ENCODE results near the gene AGO4.

The AGO4 gene

GRCh38 chr1:35807614-35808449 lies at the start of gene AGO4:
Gene AGO4, plus strand, starts transcription at chr1:35808016. Its CDS starts 401 bp downstream, at chr1:35808417.
- TF ChIP-seq GATA2 (IDR thresholded peaks at IDR 0.05; ENCODE audit: low read depth, low read length) (no peak), GATA3 (IDR thresholded peaks at IDR 0.05; ENCODE audit: low read depth, low read length) (no peak)

DNA sequence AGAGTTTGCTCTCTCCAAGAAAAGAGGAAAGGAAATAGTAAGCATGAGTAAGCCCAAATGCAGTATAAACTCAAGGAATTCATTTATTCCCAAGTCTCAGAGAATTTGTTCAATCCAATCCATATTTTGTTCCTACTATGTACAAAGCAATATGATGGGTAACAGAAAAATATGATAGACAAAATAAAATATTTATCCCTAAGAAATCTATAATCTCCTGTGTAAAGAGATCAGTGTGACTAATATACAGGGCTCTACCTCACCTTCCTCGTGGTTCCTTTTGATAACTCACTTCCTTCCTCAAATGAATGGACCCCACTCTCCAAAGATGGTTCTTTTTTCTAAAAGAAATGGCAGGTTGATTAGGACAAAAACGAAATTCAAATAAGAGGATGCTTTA lies 45.7 kb upstream of the AGO4 start:
- no peak for TF ChIP-seq GATA3 (IDR thresholded peaks at IDR 0.05; ENCODE audit: low read depth, low read length)
- no peak for TF ChIP-seq GATA2 (IDR thresholded peaks at IDR 0.05; ENCODE audit: low read depth, low read length)

DNA sequence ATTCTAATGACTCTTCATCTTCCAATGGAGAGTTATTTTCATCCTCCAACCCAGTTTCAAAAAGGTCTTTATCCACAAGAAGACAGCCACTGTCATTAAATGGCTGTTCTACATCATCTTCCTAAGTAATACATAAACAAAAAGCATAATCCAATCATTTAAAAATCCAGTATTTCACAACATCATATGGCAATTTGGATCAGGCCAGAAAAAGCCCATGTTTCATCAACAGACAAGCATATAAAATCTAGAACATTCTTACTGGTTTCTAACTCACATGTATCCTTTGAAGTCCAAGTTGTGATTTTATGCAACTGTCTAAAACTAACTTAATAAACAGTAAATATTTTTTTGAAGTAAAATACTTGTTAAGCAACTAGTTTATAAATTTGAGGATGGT lies 44.6 kb upstream of the AGO4 start:
- TF ChIP-seq GATA2 (IDR thresholded peaks at IDR 0.05; ENCODE audit: low read depth, low read length) (no peak), GATA3 (IDR thresholded peaks at IDR 0.05; ENCODE audit: low read depth, low read length) (no peak)

DNA sequence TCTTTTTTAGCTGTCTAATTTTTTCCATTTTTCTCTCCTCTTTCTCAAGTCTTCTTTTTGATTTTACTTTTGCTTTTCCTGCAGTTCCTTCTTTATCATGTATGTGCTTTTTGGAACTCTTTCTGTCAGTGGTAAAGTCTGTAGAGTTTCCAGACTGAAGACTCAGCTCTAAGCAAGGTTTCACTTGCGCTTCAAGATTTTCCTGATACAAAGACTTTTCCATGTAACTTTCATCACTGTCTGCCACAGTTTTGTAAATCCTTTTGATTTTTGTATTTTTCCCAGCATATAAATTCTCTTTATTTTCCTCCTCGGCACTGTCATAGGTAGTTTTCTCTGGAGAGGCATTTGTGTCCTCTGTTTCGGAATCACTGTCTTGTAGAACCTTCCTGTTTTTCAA lies 43.5 kb upstream of the AGO4 start:
- TF ChIP-seq GATA2 (IDR thresholded peaks at IDR 0.05; ENCODE audit: low read depth, low read length) (no peak), GATA3 (IDR thresholded peaks at IDR 0.05; ENCODE audit: low read depth, low read length) (no peak)

DNA sequence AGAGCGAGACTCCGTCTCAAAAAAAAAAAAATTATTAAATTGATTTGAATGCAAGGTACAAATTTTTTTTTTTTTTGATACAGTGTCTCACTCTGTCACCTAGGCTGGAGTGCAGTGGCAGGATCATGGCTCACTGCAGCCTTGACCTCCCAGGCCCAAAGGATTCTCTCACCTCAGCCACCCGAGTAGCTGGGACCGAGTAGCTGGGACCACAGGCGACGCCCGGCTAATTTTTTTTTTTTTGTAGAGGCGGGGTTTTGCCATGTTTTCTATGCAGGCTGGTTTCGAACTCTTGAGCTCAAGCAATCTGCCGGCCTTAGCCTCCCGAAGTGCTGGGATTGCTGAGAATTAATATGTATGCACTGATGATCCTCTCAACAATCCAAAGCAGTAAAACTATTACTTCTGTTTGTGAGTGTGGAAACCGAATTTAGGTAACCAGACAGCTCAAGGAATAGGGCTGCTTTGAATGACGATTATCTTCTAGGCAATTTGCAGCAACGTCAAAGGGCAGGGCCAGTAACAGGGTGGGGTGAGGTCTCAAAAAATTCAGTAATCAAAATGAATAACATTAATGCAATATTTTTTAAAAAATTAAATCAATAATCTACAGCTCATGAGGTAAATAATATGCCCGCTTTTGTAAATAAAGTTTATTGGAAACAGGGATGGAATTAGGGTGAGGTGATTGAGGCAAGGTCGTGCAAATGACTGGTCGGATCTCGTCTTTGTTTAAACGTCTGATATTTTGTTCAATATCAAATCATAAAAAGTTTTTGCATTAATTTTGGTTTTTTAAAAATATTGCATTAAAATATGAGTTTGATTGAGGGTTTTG lies 39.2 kb upstream of the AGO4 start:
- TF ChIP-seq GATA3 (IDR thresholded peaks at IDR 0.05; ENCODE audit: low read depth, low read length) = no peak
- no peak for TF ChIP-seq GATA2 (IDR thresholded peaks at IDR 0.05; ENCODE audit: low read depth, low read length)

DNA sequence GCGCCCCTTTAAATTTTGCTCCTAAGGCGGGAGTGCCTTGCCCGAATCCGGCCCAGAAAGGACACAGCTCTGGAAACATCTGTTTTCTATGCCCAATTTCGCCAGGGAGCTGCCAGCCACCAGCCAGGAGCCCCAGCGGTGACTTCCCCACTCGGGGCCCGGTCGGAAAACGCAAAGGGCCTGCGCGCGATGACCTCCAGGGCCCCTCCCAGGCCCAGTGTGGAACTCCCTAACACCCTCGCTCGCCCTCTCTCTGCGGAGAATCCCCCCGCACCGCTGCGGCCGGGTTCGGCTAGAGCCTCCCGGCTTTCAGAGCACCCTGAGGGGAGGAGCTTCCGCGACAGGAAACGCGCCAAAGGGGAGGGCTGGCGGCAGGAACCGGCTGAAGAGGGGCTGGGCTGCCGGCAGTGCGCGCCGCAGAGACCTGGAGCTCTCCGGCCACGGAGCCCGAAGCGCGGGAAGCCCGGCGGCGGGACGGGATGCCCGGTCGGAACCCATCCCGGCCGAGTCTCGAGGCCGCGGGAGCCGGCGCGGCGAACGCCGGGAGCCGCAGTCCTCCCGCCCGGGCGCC lies 38.5 kb upstream of the AGO4 start:
- TF ChIP-seq GATA2 (IDR thresholded peaks at IDR 0.05; ENCODE audit: low read depth, low read length) (no peak), GATA3 (IDR thresholded peaks at IDR 0.05; ENCODE audit: low read depth, low read length) (no peak)

GRCh38 chr1:35773711-35774110 lies 34.1 kb upstream of the AGO4 start:
- TF ChIP-seq GATA2 (IDR thresholded peaks at IDR 0.05; ENCODE audit: low read depth, low read length) (no peak), GATA3 (IDR thresholded peaks at IDR 0.05; ENCODE audit: low read depth, low read length) (no peak)

- no peak for TF ChIP-seq GATA3 (IDR thresholded peaks at IDR 0.05; ENCODE audit: low read depth, low read length)
- TF ChIP-seq GATA2 (IDR thresholded peaks at IDR 0.05; ENCODE audit: low read depth, low read length) = no peak
These were observed 30.7 kb upstream of the AGO4 start for GRCh38 chr1:35777109-35777508.

GRCh38 chr1:35783055-35783583 lies 24.7 kb upstream of the AGO4 start:
- TF ChIP-seq GATA2 (IDR thresholded peaks at IDR 0.05; ENCODE audit: low read depth, low read length) (no peak), GATA3 (IDR thresholded peaks at IDR 0.05; ENCODE audit: low read depth, low read length) (no peak)

DNA sequence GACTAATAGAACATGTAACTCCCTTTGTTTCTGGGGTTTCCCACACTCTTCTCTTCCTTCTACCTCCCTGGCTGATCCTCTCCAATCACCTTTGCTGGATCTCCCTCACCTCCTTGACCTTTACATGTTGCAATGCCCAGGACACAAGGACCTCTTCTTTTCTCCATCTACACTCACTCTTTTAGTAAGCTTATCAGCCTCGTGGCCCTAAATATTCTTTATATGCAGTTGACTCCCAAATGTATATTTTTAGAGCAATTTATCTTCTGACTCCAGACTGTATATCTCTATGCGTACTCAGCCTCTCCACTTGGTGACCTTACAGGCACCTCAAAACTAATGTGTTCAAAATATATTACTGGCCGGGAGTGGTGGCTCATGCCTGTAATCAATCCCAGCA lies 19.7 kb upstream of the AGO4 start:
- TF ChIP-seq GATA3 (IDR thresholded peaks at IDR 0.05; ENCODE audit: low read depth, low read length) = no peak
- TF ChIP-seq GATA2 (IDR thresholded peaks at IDR 0.05; ENCODE audit: low read depth, low read length) = no peak

GRCh38 chr1:35790670-35791069 lies 17.1 kb upstream of the AGO4 start:
- TF ChIP-seq GATA3 (IDR thresholded peaks at IDR 0.05; ENCODE audit: low read depth, low read length) = no peak
- no peak for TF ChIP-seq GATA2 (IDR thresholded peaks at IDR 0.05; ENCODE audit: low read depth, low read length)

GRCh38 chr1:35795295-35795694 lies 12.5 kb upstream of the AGO4 start:
- TF ChIP-seq GATA3 (IDR thresholded peaks at IDR 0.05; ENCODE audit: low read depth, low read length) (no peak), GATA2 (IDR thresholded peaks at IDR 0.05; ENCODE audit: low read depth, low read length) (no peak)

DNA sequence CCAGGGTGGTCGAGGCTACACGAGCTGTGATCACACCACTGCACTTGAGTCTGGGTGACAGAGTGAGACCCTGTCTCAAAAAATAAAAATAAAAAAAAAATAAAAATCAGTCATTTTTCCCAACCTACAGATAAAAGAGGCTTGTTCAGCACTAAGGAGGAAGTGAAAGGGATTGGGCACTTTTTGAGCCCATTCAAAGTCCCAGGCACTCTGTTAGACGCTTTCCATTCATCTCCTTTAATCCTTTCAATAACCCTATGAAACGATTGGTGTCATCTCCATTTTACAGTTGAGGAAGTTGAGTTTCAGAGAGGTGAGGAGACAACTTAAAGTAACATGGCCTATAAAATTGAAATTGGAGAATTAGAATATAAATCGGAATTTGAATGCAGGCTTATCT lies 10.4 kb upstream of the AGO4 start:
- TF ChIP-seq GATA2 (IDR thresholded peaks at IDR 0.05; ENCODE audit: low read depth, low read length) (no peak), GATA3 (IDR thresholded peaks at IDR 0.05; ENCODE audit: low read depth, low read length) (no peak)

DNA sequence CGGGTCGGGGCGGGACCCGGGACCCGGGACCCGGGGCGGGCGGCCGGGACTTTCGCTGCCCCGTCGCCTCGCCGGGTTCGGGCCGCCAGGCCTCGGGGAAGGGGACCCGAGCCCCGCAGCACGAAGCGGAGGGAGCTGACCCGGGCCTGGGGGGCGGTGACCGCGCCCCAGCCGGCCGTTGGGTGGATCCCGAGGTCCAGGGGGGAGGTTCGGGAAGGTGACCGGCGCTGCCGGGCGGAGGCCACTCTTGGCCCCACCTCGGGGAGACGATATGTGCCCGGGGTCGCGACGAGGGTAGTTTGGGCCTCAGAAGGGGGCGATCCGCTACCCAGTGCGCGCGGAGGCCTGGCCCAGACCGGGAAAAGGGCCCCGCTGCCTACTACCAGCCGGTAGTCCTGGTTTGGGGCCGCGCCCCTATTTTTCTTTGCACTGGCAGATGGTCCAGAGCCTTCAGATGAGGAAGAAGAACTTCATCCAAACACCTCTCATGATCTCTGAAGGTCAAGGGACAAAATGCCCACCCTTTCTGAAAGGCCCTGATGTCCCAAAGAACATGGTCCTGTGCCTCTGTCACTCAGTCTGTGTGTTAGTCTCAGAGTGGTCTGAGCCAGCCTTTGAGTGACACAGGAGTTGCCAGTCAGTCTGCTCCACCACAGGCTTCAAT lies 766 bp downstream of the AGO4 start:
- no peak for TF ChIP-seq GATA2 (IDR thresholded peaks at IDR 0.05; ENCODE audit: low read depth, low read length)
- no peak for TF ChIP-seq GATA3 (IDR thresholded peaks at IDR 0.05; ENCODE audit: low read depth, low read length)

All from SH-SY5Y (cell line).